Tibial nerve (tissue), 4 donors: ENCODE measurements around the gene DPM1.

Source experiments
- CTCF ChIP-seq, 5 experiments: fragments of 200-600 bp in 3 of 5; fragments of 450-650 bp in 2 of 5; sonication (generic) in 3 of 5; IDR thresholded peaks; one replicate each; pipeline ENCODE4 v1.5.1; 2016 to 2019; ENCODE audit warnings: antibody characterized with exemption in 5 of 5, mild to moderate bottlenecking in 3 of 5, moderate library complexity in 2 of 5
- EP300 ChIP-seq, 2 donors: sonication (generic); formaldehyde crosslinking; IDR thresholded peaks; one replicate each; pipeline ENCODE4 v1.6.1; 2017; ENCODE audit warnings: antibody characterized with exemption in 2 of 2, mild to moderate bottlenecking in 1 of 2
- POLR2A ChIP-seq, 2 donors: fragments of 450-650 bp; IDR thresholded peaks; one replicate each; pipeline ENCODE4 v1.6.1; 2017; ENCODE audit warnings: antibody characterized with exemption in 2 of 2, mild to moderate bottlenecking in 2 of 2, moderate library complexity in 2 of 2

- TF ChIP-seq POLR2A (IDR thresholded peaks at IDR 0.05) = no peak
- no peak for TF ChIP-seq CTCF (IDR thresholded peaks at IDR 0.05)
- TF ChIP-seq EP300 (IDR thresholded peaks at IDR 0.05) = no peak
These were observed 46.6 kb downstream of the DPM1 start for GRCh38 chr20:50911716-50912115.
